Ovary (tissue), 3 donors: ENCODE results near the gene ENTHD1.

Source experiments
- CTCF ChIP-seq, 3 donors: fragments of 450-650 bp in 2 of 3; fragments of 200-600 bp in 1 of 3; IDR thresholded peaks; one replicate each; pipeline versions ENCODE4 v1.5.1 to v1.8.0; 2016 to 2022; ENCODE audit warnings: antibody characterized with exemption in 3 of 3, mild to moderate bottlenecking in 1 of 3
- EP300 ChIP-seq: sonication (generic); formaldehyde crosslinking; IDR thresholded peaks from one replicate; pipeline ENCODE4 v1.6.1; 2017; ENCODE audit warnings: antibody characterized with exemption
- donor health status: DM: no; HTN: no; CAD: no.

GRCh38 chr22:39935612-39936011, 42.1 kb upstream of the ENTHD1 start:
- no peak for TF ChIP-seq CTCF (IDR thresholded peaks at IDR 0.05)
- TF ChIP-seq EP300 = no peak
